A549 (cell line): ENCODE data around the gene EXTL1.

Experiments used
- CHD2 ChIP-seq: fragments of 150-350 bp; IDR thresholded peaks from 2 replicates; pipeline ENCODE4 v1.6.1; 2014; ENCODE audit warnings: low read length; ENCODE audit not compliant: partially characterized antibody
- EP300 ChIP-seq, 2 experiments: fragments of >200 bp; sonication (Bioruptor Twin); formaldehyde crosslinking; IDR thresholded peaks; 2 replicates in 1 of 2; 3 replicates in 1 of 2; pipeline ENCODE4 v1.6.1; 2016 to 2017
- MAZ ChIP-seq: fragments of 150-350 bp; IDR thresholded peaks from 2 replicates; pipeline ENCODE4 v1.6.1; 2014; ENCODE audit warnings: antibody characterized with exemption, low read depth, low read length, borderline replicate concordance
- MYC ChIP-seq: IDR thresholded peaks from 2 replicates; pipeline ENCODE4 v1.6.1; 2012; ENCODE audit warnings: mild to moderate bottlenecking, inconsistent platforms, low read length, improper control_type of control experiment, borderline replicate concordance
- POLR2A ChIP-seq: IDR thresholded peaks from 2 replicates; pipeline ENCODE4 v1.6.1; 2012; ENCODE audit warnings: mild to moderate bottlenecking, low read length
- REST ChIP-seq: fragments of 200-600 bp; sonication (generic); IDR thresholded peaks from 2 replicates; pipeline ENCODE4 v1.6.1; 2016; ENCODE audit warnings: antibody characterized with exemption, mild to moderate bottlenecking, moderate library complexity
- TP53 ChIP-seq: fragments of 250-450 bp; sonication (Bioruptor Pico); IDR thresholded peaks from 2 replicates; pipeline ENCODE4 v1.5.0; 2021; ENCODE audit warnings: mild to moderate bottlenecking, moderate library complexity
- USF2 ChIP-seq: fragments of 450-650 bp; IDR thresholded peaks from 2 replicates; pipeline ENCODE4 v1.6.1; 2014; ENCODE audit warnings: antibody characterized with exemption
- TF ChIP-seq, protein P1 (sequence below): fragments of >200 bp; sonication (Bioruptor Twin); formaldehyde crosslinking; IDR thresholded peaks from 3 replicates; pipeline ENCODE4 v1.5.1; 2016
- TF ChIP-seq, protein P2 (sequence below): IDR thresholded peaks from 2 replicates; pipeline ENCODE4 v1.6.1; 2012
- TF ChIP-seq, protein P3 (sequence below): fragments of >200 bp; sonication (Bioruptor Twin); formaldehyde crosslinking; IDR thresholded peaks from 3 replicates; pipeline ENCODE4 v1.6.1; 2016

GRCh38 chr1:26041978-26042377 is 20.4 kb downstream of the EXTL1 start:
- no peak for TF ChIP-seq USF2
- TF ChIP-seq, protein P1, sequence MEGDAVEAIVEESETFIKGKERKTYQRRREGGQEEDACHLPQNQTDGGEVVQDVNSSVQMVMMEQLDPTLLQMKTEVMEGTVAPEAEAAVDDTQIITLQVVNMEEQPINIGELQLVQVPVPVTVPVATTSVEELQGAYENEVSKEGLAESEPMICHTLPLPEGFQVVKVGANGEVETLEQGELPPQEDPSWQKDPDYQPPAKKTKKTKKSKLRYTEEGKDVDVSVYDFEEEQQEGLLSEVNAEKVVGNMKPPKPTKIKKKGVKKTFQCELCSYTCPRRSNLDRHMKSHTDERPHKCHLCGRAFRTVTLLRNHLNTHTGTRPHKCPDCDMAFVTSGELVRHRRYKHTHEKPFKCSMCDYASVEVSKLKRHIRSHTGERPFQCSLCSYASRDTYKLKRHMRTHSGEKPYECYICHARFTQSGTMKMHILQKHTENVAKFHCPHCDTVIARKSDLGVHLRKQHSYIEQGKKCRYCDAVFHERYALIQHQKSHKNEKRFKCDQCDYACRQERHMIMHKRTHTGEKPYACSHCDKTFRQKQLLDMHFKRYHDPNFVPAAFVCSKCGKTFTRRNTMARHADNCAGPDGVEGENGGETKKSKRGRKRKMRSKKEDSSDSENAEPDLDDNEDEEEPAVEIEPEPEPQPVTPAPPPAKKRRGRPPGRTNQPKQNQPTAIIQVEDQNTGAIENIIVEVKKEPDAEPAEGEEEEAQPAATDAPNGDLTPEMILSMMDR = no peak
- no peak for TF ChIP-seq POLR2A
- no peak for TF ChIP-seq TP53 (CRISPR knock-in tag)
- no peak for TF ChIP-seq EP300 (IDR thresholded peaks at IDR 0.05)
- TF ChIP-seq REST = no peak
- no peak for TF ChIP-seq MYC
- no peak for TF ChIP-seq MAZ
- TF ChIP-seq, protein P2, sequence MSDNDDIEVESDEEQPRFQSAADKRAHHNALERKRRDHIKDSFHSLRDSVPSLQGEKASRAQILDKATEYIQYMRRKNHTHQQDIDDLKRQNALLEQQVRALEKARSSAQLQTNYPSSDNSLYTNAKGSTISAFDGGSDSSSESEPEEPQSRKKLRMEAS = no peak
- no peak for TF ChIP-seq CHD2
- TF ChIP-seq, protein P3, sequence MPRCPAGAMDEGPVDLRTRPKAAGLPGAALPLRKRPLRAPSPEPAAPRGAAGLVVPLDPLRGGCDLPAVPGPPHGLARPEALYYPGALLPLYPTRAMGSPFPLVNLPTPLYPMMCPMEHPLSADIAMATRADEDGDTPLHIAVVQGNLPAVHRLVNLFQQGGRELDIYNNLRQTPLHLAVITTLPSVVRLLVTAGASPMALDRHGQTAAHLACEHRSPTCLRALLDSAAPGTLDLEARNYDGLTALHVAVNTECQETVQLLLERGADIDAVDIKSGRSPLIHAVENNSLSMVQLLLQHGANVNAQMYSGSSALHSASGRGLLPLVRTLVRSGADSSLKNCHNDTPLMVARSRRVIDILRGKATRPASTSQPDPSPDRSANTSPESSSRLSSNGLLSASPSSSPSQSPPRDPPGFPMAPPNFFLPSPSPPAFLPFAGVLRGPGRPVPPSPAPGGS = no peak
